Gastroesophageal sphincter (tissue), 3 donors: ENCODE results near the gene NEUROG1.

Experiments
- POLR2A ChIP-seq, 2 donors: fragments of 450-650 bp; IDR thresholded peaks; one replicate each; pipeline ENCODE4 v1.6.1; 2017; ENCODE audit warnings: antibody characterized with exemption in 2 of 2, mild to moderate bottlenecking in 2 of 2, moderate library complexity in 1 of 2
- POLR2AphosphoS5 ChIP-seq: sonication (generic); formaldehyde crosslinking; IDR thresholded peaks from one replicate; pipeline ENCODE4 v1.6.1; 2017; ENCODE audit warnings: antibody characterized with exemption
- TF ChIP-seq, protein P1 (sequence below), 4 experiments: fragments of 200-600 bp in 2 of 4; fragments of 450-650 bp in 2 of 4; sonication (generic) in 1 of 4; IDR thresholded peaks; one replicate each; pipeline ENCODE4 v1.5.1; 2017 to 2019; ENCODE audit warnings: antibody characterized with exemption in 4 of 4, mild to moderate bottlenecking in 2 of 4, moderate library complexity in 2 of 4

DNA sequence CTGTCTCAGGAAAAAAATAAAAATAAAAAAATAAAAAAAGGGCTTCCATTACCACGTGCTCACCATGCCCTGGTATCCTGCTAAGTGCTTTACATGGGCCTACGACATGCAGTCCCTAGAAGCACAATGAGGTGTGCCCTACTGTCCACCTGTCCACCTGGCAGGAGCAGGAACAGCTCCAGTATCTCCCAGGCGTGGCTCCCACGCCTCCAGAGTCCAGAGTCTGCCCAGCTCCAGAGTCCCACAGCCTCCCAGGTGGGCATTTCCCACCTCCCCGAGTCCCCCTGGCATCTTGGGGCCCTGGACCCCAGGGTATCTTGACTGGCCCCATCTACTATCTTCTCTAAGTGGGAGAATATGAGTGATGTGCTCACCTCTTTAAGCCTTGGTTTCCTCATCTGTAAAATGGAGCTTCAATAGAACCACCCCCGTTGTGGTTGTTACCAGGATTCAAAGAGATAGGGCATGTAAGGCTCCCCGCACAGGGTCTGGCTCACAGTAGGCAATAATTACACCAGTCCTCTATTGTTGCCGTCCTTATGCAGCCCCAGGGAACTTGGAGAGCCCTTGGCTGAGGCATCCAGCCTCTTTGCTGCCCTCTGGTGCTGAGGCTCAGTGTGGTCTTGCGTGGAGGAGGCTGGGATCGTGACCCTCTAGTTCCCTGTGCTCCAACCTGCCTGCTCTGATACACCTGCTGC, 34.1 kb upstream of the NEUROG1 start:
- TF ChIP-seq, protein P1, sequence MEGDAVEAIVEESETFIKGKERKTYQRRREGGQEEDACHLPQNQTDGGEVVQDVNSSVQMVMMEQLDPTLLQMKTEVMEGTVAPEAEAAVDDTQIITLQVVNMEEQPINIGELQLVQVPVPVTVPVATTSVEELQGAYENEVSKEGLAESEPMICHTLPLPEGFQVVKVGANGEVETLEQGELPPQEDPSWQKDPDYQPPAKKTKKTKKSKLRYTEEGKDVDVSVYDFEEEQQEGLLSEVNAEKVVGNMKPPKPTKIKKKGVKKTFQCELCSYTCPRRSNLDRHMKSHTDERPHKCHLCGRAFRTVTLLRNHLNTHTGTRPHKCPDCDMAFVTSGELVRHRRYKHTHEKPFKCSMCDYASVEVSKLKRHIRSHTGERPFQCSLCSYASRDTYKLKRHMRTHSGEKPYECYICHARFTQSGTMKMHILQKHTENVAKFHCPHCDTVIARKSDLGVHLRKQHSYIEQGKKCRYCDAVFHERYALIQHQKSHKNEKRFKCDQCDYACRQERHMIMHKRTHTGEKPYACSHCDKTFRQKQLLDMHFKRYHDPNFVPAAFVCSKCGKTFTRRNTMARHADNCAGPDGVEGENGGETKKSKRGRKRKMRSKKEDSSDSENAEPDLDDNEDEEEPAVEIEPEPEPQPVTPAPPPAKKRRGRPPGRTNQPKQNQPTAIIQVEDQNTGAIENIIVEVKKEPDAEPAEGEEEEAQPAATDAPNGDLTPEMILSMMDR (IDR thresholded peaks at IDR 0.05): peak in 1 of 4 experiments; percentile 31
- TF ChIP-seq POLR2A (IDR thresholded peaks at IDR 0.05) (no peak), POLR2AphosphoS5 (no peak)
